Mesothelial cell of epicardium (in vitro differentiated cells): ENCODE measurements around the gene CIDEA. TPM values are rescaled to one million over a fixed set of nuclear protein-coding genes. Genes with fewer than 3 reads are reported as not detected.

ENCODE experiments used
- DNase-seq, 2 experiments: peaks; one replicate each; pipeline ENCODE4 v3.0.0; 2021; ENCODE audit warnings: low spot score in 2 of 2; ENCODE audit not compliant: unreplicated experiment in 2 of 2
- H3K27ac Mint-ChIP-seq: 2 replicates; pipeline ENCODE4 v1.8.0; 2021; ENCODE audit warnings: mixed read lengths
- H3K27me3 Mint-ChIP-seq: 2 replicates; pipeline ENCODE4 v1.8.0; 2021; ENCODE audit warnings: low read depth, mixed read lengths
- H3K36me3 Mint-ChIP-seq: 2 replicates; pipeline ENCODE4 v1.8.0; 2021; ENCODE audit warnings: mixed read lengths
- H3K4me1 Mint-ChIP-seq: 2 replicates; pipeline ENCODE4 v1.8.0; 2021; ENCODE audit warnings: mixed read lengths
- H3K4me3 Mint-ChIP-seq: 2 replicates; pipeline ENCODE4 v1.8.0; 2021; ENCODE audit warnings: mild to moderate bottlenecking, moderate library complexity, mixed read lengths
- H3K9me3 Mint-ChIP-seq: 2 replicates; pipeline ENCODE4 v1.8.0; 2021; ENCODE audit warnings: mixed read lengths
- total RNA-seq: library from RNA; stranded (reverse); gene quantifications from 3 replicates; pipeline ENCODE4 v1.2.1, GENCODE V29; 2021
- TF ChIP-seq, protein P1 (sequence below): fragments of 200-600 bp; sonication (generic); IDR thresholded peaks from one replicate; pipeline ENCODE4 v1.5.0; 2021; ENCODE audit warnings: antibody characterized with exemption; ENCODE audit not compliant: unreplicated experiment

CIDEA gene
- total RNA-seq, 1 donor from 2014 or later, result not detected

DNA sequence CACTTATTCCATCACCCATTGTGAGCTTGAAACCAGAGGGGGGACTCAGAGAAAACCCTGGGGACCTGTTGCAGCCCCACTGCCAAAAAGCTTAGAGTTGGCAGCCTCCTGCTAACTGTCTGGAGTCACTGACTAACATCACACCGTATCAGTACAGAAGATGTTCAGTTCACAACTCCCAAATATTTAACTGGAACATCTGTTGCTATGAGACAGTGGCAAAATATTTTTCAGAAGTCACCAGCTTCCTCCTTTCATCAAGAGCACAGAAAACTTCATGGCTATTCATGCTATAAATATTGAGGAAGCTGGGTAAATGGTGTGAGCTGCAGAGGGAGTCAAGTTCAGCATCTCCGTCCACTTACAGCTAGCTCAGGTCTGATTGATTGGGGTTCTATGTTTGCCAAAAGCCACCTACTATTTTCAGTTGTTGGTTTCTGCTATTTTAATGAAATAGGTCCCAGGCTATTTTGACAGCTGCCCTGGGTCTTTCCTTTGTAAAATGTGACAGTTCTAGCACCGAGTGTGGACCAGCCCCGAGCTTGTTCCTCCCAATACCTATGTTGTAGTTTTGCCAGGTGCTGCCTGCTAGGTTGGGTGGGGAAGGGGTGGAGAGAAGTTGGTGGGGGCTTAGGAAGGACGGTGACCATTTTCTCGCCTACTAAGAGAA lies 63.6 kb downstream of the CIDEA start:
- no peaks in the 10 kb centered on the region for H3K4me1 Mint-ChIP-seq
- peaks cover 19% of the 10 kb centered on the region for H3K36me3 Mint-ChIP-seq
- H3K27ac Mint-ChIP-seq, result peak overlapping the region; percentile 6
- no peaks in the 10 kb centered on the region for H3K9me3 Mint-ChIP-seq
- no peaks in the 10 kb centered on the region for H3K27me3 Mint-ChIP-seq
- TF ChIP-seq, protein P1, sequence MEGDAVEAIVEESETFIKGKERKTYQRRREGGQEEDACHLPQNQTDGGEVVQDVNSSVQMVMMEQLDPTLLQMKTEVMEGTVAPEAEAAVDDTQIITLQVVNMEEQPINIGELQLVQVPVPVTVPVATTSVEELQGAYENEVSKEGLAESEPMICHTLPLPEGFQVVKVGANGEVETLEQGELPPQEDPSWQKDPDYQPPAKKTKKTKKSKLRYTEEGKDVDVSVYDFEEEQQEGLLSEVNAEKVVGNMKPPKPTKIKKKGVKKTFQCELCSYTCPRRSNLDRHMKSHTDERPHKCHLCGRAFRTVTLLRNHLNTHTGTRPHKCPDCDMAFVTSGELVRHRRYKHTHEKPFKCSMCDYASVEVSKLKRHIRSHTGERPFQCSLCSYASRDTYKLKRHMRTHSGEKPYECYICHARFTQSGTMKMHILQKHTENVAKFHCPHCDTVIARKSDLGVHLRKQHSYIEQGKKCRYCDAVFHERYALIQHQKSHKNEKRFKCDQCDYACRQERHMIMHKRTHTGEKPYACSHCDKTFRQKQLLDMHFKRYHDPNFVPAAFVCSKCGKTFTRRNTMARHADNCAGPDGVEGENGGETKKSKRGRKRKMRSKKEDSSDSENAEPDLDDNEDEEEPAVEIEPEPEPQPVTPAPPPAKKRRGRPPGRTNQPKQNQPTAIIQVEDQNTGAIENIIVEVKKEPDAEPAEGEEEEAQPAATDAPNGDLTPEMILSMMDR, result no peak
- no peak for DNase-seq
- H3K4me3 Mint-ChIP-seq, result no peak overlapping the region

DNA sequence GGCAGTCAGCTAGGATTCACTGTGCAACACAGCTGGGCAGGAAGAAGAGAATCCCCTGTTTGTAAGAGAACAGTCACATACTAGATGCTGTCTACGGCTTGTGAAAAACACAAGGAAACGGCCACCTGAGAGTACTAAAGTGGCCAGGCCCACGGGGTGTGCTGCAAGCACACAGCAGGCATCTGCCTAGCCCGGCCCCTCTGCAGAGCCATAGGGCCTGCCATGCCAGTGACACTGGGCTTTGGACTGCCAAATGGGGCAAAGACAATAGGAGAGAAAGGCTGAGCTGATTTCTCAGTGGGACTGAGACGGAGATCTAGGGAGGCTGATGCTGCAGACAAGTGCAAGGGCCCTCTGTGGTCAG lies 64.2 kb downstream of the CIDEA start:
- TF ChIP-seq, protein P1, result no peak
- Mint-ChIP-seq H3K36me3 (peaks cover 18% of the 10 kb centered on the region), H3K4me3 (no peak overlapping the region), H3K27me3 (no peaks in the 10 kb centered on the region), H3K4me1 (no peaks in the 10 kb centered on the region), H3K27ac (peak overlapping the region; percentile 6), H3K9me3 (no peaks in the 10 kb centered on the region)
- no peak for DNase-seq

DNA sequence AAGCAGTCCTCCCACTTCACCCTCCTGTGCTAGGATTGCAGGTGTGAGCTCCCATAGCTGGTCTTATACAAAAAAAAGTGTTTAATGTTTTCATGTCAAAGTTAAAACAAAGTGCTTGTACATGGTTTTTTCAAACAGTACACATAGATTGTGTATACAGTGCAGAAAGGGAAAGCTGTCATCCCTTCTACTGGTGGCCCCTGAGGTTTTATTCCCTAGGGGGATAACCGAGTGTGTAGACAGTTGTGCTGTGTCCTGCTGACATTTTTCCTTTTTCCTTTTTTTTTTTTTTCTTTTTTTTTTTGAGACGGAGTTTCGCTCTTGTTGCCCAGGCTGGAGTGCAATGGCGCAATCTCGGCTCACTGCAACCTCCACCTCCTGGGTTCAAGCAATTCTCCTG lies 64.7 kb downstream of the CIDEA start:
- no peaks in the 10 kb centered on the region for H3K9me3 Mint-ChIP-seq
- H3K4me1 Mint-ChIP-seq, result no peaks in the 10 kb centered on the region
- no peak overlapping the region for H3K27ac Mint-ChIP-seq
- no peak for DNase-seq
- H3K4me3 Mint-ChIP-seq, result no peak overlapping the region
- TF ChIP-seq, protein P1, result no peak
- no peaks in the 10 kb centered on the region for H3K27me3 Mint-ChIP-seq
- peaks cover 13% of the 10 kb centered on the region for H3K36me3 Mint-ChIP-seq

DNA sequence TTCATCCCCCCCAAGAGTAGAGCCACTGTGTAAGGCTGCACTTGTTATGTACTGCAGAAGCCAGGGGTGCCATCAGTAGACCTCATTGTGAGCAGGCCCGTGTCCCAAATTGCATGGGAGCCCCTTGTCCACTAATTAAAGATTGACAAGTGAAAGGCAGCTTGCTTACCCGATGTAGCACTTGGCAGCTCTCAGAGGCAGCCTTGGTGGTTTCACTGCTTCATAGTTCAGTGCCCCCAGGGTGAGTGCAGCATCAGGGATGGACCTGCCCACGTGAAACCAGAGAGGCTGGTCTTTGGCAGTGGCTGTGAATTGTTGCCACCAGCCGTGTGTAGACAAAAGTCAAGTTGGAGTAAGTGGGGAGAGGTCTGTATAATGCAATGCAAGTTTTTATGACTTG lies 67.2 kb downstream of the CIDEA start:
- no peaks in the 10 kb centered on the region for H3K27me3 Mint-ChIP-seq
- no peak overlapping the region for H3K27ac Mint-ChIP-seq
- no peaks in the 10 kb centered on the region for H3K9me3 Mint-ChIP-seq
- H3K36me3 Mint-ChIP-seq, result peaks cover 26% of the 10 kb centered on the region
- H3K4me3 Mint-ChIP-seq, result no peak overlapping the region
- no peaks in the 10 kb centered on the region for H3K4me1 Mint-ChIP-seq
- TF ChIP-seq, protein P1, result no peak
- DNase-seq, result no peak

GRCh38 chr18:12324991-12325725 lies 71.0 kb downstream of the CIDEA start:
- Mint-ChIP-seq H3K4me3 (no peak overlapping the region), H3K4me1 (no peaks in the 10 kb centered on the region), H3K36me3 (peaks cover 47% of the 10 kb centered on the region), H3K27me3 (no peaks in the 10 kb centered on the region), H3K27ac (no peak overlapping the region), H3K9me3 (no peaks in the 10 kb centered on the region)
- DNase-seq, result no peak
- TF ChIP-seq, protein P1, result no peak
